ENCODE data around the gene GREB1L. TPM values are rescaled to one million over a fixed set of nuclear protein-coding genes. Genes with fewer than 3 reads are reported as not detected.

The GREB1L gene
- polyA plus RNA-seq, 1 of the 3 experiments (the other 2 are of a cell fraction), result under 0.01 TPM

DNA sequence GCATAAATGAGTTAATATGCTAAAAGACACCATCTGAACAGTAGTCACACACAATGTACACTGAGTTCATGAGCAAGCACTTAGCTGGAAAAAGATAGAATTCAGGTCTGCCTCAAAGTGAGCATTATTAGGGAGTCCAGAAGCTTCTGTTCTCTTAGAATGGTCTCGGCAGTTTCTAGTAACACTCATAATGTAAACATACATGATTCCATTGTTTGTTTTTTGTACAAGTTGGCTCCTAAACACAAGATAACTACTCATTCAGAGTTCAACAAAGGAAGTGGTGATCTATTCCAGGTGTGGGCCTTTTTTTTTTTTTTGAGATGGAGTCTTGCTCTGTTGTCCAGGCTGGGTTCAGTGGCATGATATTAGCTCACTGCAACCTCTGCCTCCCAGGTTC lies 292.3 kb downstream of the GREB1L start:
- H3K9me3 ChIP-seq, result no peaks in the 10 kb centered on the region
- H3K36me3 ChIP-seq (replicated peaks in 1 of 2; ENCODE audit: control insufficient read depth in 1 of 2, insufficient read depth in 2 of 2, low read length in 1 of 2), result peaks cover 40 to 59% of the 10 kb centered on the region in 2 experiments
- no peaks in the 10 kb centered on the region for H3K4me1 ChIP-seq (ENCODE audit: control insufficient read depth in 1 of 2, insufficient read depth in 2 of 2, low read depth in 1 of 2, low read length in 1 of 2)
- DNase-seq, result no peak
- no peaks in the 10 kb centered on the region for H4K20me1 ChIP-seq (ENCODE audit: insufficient read depth)
- no peaks in the 10 kb centered on the region for H3K9me2 ChIP-seq
- ChIA-PET CTCF (interaction anchor here (0.6 kb wide), 1 partner anchor 65 kb away, joined by 3 read pairs; no protein-coding TSS in a partner anchor), POLR2A (no interaction called here)
- H3F3A ChIP-seq (replicated peaks; ENCODE audit: insufficient read depth), result peaks cover 12% of the 10 kb centered on the region
- WGBS (ENCODE audit: low lambda C conversion rate), result 94% methylated on average over 1 of the region's 1 CpG
- H3K79me2 ChIP-seq (ENCODE audit: insufficient read depth), result no peaks in the 10 kb centered on the region
- H3K4me3 ChIP-seq (ENCODE audit: low read depth in 2 of 2, low read length in 1 of 2), result no peak overlapping the region
- TF ChIP-seq EP300 (IDR thresholded peaks at IDR 0.05; ENCODE audit: borderline replicate concordance in 1 of 2, low read depth in 1 of 2, low read length in 1 of 2) (no peak), TAF1 (IDR thresholded peaks at IDR 0.05; ENCODE audit: borderline replicate concordance, low read depth, low read length) (no peak)
- TF ChIP-seq, protein P1, sequence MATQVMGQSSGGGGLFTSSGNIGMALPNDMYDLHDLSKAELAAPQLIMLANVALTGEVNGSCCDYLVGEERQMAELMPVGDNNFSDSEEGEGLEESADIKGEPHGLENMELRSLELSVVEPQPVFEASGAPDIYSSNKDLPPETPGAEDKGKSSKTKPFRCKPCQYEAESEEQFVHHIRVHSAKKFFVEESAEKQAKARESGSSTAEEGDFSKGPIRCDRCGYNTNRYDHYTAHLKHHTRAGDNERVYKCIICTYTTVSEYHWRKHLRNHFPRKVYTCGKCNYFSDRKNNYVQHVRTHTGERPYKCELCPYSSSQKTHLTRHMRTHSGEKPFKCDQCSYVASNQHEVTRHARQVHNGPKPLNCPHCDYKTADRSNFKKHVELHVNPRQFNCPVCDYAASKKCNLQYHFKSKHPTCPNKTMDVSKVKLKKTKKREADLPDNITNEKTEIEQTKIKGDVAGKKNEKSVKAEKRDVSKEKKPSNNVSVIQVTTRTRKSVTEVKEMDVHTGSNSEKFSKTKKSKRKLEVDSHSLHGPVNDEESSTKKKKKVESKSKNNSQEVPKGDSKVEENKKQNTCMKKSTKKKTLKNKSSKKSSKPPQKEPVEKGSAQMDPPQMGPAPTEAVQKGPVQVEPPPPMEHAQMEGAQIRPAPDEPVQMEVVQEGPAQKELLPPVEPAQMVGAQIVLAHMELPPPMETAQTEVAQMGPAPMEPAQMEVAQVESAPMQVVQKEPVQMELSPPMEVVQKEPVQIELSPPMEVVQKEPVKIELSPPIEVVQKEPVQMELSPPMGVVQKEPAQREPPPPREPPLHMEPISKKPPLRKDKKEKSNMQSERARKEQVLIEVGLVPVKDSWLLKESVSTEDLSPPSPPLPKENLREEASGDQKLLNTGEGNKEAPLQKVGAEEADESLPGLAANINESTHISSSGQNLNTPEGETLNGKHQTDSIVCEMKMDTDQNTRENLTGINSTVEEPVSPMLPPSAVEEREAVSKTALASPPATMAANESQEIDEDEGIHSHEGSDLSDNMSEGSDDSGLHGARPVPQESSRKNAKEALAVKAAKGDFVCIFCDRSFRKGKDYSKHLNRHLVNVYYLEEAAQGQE (IDR thresholded peaks at IDR 0.05; ENCODE audit: low read depth, low read length), result no peak
- H3K4me2 ChIP-seq, result no peak overlapping the region
- H3K9ac ChIP-seq, result no peak overlapping the region
- H3K27me3 ChIP-seq (ENCODE audit: insufficient read depth), result no peaks in the 10 kb centered on the region
- H2AFZ ChIP-seq (ENCODE audit: low read depth), result no peak overlapping the region
- H3K27ac ChIP-seq (ENCODE audit: low read depth in 2 of 2, low read length in 1 of 2), result no peak overlapping the region

DNA sequence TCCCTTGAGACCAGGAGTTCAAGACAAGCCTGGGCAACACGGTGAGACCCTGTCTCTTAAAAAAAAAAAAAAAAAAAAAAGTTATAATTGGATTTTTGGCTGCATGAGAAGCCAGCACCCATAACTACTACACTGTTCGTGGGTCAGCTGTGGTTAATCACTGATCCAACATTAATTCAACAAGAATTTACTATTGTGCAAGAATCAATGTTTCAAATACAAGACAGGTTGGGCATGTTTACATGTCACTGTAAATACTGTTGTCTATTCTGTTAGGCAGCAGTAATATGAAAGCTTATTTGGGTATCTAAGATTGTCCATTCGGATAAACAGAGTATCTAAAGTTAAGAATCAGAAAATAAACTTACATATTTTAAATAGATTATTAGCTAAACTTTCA lies 296.2 kb downstream of the GREB1L start:
- Histone ChIP-seq H3K79me2 (ENCODE audit: insufficient read depth) (no peaks in the 10 kb centered on the region), H3K9me3 (no peaks in the 10 kb centered on the region), H3K27me3 (ENCODE audit: insufficient read depth) (no peaks in the 10 kb centered on the region), H3K9me2 (no peaks in the 10 kb centered on the region), H4K20me1 (ENCODE audit: insufficient read depth) (no peaks in the 10 kb centered on the region), H3F3A (replicated peaks; ENCODE audit: insufficient read depth) (peaks cover 8% of the 10 kb centered on the region), H2AFZ (ENCODE audit: low read depth) (no peak overlapping the region), H3K4me2 (no peak overlapping the region), H3K4me1 (ENCODE audit: control insufficient read depth in 1 of 2, insufficient read depth in 2 of 2, low read depth in 1 of 2, low read length in 1 of 2) (no peaks in the 10 kb centered on the region), H3K4me3 (ENCODE audit: low read depth in 2 of 2, low read length in 1 of 2) (no peak overlapping the region), H3K9ac (no peak overlapping the region), H3K27ac (ENCODE audit: low read depth in 2 of 2, low read length in 1 of 2) (no peak overlapping the region), H3K36me3 (replicated peaks in 1 of 2; ENCODE audit: control insufficient read depth in 1 of 2, insufficient read depth in 2 of 2, low read length in 1 of 2) (peaks cover 24 to 41% of the 10 kb centered on the region in 2 experiments)
- POLR2A ChIA-PET, result no interaction called here
- TF ChIP-seq TCF12 (IDR thresholded peaks at IDR 0.05), result no peak
- TF ChIP-seq FOXJ3 (CRISPR knock-in tag; IDR thresholded peaks at IDR 0.05), result no peak
- no peak for TF ChIP-seq GATA2 (CRISPR knock-in tag; IDR thresholded peaks at IDR 0.05)
- TF ChIP-seq MEF2A (IDR thresholded peaks at IDR 0.05; ENCODE audit: borderline replicate concordance, low read depth), result no peak
- TF ChIP-seq TAF1 (IDR thresholded peaks at IDR 0.05; ENCODE audit: borderline replicate concordance, low read depth, low read length), result no peak
- TF ChIP-seq FOSL2 (IDR thresholded peaks at IDR 0.05; ENCODE audit: borderline replicate concordance, low read depth), result no peak
- TF ChIP-seq, protein P2, sequence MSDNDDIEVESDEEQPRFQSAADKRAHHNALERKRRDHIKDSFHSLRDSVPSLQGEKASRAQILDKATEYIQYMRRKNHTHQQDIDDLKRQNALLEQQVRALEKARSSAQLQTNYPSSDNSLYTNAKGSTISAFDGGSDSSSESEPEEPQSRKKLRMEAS (IDR thresholded peaks at IDR 0.05; ENCODE audit: low read depth), result no peak
- no peak for TF ChIP-seq POLR2AphosphoS5 (IDR thresholded peaks at IDR 0.05; ENCODE audit: low read depth, low read length)
- TF ChIP-seq, protein P3, sequence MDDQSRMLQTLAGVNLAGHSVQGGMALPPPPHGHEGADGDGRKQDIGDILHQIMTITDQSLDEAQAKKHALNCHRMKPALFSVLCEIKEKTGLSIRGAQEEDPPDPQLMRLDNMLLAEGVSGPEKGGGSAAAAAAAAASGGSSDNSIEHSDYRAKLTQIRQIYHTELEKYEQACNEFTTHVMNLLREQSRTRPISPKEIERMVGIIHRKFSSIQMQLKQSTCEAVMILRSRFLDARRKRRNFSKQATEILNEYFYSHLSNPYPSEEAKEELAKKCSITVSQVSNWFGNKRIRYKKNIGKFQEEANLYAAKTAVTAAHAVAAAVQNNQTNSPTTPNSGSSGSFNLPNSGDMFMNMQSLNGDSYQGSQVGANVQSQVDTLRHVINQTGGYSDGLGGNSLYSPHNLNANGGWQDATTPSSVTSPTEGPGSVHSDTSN (IDR thresholded peaks at IDR 0.05), result no peak
- CTCF ChIA-PET, result interaction anchor here (0.6 to 0.9 kb wide), 3 partner anchors 10 to 490 kb away, joined by 3 to 4 read pairs (median 4); no protein-coding TSS in a partner anchor
- no peak for DNase-seq
- WGBS (ENCODE audit: low lambda C conversion rate), result 81% methylated on average over 3 of the region's 3 CpGs

Measured in SK-N-SH (cell line).